ENCODE results near the gene GABRD.

GABRD gene

GRCh38 chr1:2018217-2019171 lies 651 bp upstream of the GABRD start:
- no peak for DNase-seq (ENCODE audit: low read depth in 2 of 3, low spot score in 1 of 3)

- DNase-seq (ENCODE audit: low read depth in 2 of 3, low spot score in 1 of 3), result no peak
Measured at GRCh38 chr1:2019571-2020309, 595 bp downstream of the GABRD start.

DNA sequence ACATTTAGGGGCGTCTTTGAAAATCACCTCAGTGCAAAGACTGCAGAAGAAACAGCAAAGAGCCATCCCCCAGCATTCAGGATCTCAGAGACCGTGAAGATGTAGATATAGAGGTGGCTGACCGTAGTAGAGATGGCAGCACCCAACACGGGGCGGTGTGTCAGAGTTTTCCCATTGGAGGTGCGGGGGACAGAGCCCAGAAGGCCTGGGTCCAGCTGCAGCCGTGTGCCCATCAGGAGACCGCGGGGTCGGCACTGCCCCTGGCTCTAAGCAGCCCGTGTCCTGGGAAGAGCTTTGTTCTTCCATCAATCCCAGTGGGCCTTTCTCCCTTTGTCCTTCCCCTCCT lies 1.1 kb downstream of the GABRD start:
- no peak for DNase-seq (ENCODE audit: low read depth in 2 of 3, low spot score in 1 of 3)

DNA sequence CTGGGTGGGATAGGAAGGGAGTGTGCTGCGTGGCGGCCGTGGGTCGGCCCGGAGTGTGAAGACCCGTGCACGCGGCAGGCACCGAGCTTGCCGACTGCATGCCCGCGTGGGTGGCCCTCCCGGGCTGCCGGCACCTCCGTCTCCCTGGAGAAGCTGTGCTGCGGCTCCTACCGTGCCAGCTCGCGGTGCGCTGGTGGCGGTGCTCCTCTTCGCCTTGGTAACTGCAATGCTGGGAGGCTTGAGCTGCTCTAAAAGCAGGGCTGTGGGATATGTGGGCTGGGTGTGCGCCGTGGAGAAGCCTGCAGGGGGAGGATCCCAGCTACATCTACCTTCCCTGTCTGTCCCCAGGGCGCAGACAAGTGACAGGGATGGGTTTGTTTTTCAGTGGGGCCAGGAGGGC lies 2.4 kb downstream of the GABRD start:
- no peak for DNase-seq (ENCODE audit: low read depth in 2 of 3, low spot score in 1 of 3)

DNA sequence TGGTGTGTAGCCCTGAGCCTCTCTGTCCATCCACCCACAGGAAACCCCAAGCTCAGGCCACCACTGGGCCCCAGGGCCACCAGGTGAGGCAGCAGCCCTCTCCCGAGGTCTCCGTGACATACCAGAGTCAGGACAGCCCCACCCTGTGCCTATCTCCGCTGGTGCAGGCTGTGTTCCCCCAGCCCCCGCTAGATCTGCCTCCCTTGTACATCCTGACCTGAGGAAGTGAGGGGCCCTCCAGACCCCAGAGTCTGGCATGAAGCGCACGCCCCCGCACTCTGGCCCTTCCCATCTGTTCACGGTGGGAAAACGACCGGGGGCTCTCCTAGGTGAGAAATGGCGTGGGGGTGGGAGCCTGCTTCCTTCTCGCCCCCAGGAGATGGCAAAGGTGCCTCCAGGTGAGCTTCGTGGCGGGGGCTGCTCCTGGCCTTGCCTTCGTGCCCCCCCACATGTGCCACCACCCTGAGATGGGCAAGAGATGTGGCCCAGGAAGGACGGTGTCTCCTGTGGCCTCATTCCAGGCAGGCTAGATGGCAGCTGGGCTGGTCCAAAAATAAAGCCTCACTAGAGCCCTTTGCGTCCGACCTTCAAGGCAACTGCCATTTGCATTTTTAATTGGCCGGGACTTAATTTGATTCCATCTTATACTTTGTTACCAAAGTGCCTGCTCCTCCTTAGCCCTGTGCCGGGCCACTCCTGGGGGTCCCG lies 3.1 kb downstream of the GABRD start:
- DNase-seq (ENCODE audit: low read depth in 2 of 3, low spot score in 1 of 3), result no peak

- no peak for DNase-seq (ENCODE audit: low read depth in 2 of 3, low spot score in 1 of 3)
Measured at GRCh38 chr1:2023187-2023586, 4.0 kb downstream of the GABRD start.

GRCh38 chr1:2024451-2024850 lies 5.3 kb downstream of the GABRD start:
- no peak for DNase-seq (ENCODE audit: low read depth in 2 of 3, low spot score in 1 of 3)

DNA sequence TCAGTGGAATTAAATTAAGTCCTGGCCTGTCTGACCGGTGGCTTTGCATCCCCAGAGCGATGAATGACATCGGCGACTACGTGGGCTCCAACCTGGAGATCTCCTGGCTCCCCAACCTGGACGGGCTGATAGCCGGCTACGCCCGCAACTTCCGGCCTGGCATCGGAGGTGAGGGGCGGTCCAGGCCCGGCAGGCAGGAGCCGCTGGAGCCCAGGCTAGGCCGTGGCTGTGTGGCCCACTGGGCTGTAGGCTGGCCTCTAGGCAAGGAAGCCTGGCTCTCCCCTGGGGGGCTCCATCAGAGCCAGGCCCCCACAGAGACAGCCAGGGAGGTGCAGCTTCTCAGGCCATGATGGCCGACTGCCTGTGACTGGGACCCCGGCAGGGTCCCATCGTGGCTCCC lies 5.7 kb downstream of the GABRD start:
- no peak for DNase-seq (ENCODE audit: low read depth in 2 of 3, low spot score in 1 of 3)

GRCh38 chr1:2025491-2025981 lies 6.4 kb downstream of the GABRD start:
- no peak for DNase-seq (ENCODE audit: low read depth in 2 of 3, low spot score in 1 of 3)

- no peak for DNase-seq (ENCODE audit: low read depth in 2 of 3, low spot score in 1 of 3)
Measured at GRCh38 chr1:2027961-2028583, 8.9 kb downstream of the GABRD start.

- DNase-seq (ENCODE audit: low read depth in 2 of 3, low spot score in 1 of 3), result no peak
Measured at GRCh38 chr1:2028870-2029560, 9.9 kb downstream of the GABRD start.

DNA sequence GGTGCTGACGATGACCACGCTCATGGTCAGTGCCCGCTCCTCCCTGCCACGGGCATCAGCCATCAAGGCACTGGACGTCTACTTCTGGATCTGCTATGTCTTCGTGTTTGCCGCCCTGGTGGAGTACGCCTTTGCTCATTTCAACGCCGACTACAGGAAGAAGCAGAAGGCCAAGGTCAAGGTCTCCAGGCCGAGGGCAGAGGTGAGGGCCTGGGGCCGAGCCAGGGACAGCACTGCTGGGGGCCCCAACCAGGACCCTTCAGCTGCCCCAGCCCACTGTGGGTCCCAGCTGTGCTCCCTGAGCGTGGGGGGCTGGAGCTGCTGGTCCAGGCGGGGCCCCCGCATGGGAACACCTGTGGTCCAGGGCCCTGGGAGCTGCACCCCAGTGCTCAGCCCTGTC lies 10.4 kb downstream of the GABRD start:
- no peak for DNase-seq (ENCODE audit: low read depth in 2 of 3, low spot score in 1 of 3)

DNA sequence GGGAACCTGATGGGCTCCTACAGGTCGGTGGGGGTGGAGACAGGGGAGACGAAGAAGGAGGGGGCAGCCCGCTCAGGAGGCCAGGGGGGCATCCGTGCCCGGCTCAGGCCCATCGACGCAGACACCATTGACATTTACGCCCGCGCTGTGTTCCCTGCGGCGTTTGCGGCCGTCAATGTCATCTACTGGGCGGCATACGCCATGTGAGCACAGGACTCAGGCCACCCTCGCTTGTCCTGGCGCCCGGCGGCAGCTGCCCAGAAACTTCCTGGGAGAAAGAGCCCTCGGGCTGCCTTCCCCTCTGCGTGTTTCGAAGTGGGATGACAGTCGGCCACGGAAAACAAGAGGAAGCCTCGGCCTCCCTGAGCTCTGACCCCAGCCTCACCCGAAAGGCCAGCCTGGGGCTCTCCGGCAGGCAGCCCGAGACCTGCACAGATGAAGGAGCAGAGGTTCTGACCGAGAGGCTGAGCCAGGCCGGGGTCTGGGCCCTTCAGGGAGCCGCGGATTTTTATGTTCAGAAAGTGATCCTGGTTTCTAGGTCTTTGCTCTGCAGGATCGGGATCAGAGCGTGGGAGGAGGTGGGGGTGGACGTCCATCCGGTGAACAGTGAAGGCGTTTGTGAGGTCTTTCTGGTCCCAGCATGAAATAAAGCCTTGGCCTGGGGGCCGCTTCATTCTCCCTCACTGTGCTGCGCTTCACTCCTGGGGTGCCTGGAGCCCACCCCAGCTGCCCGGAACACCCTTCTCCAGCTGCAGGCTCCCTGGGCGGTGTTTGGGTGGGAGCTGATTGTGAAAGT lies 11.1 kb downstream of the GABRD start:
- no peak for DNase-seq (ENCODE audit: low read depth in 2 of 3, low spot score in 1 of 3)

DNA sequence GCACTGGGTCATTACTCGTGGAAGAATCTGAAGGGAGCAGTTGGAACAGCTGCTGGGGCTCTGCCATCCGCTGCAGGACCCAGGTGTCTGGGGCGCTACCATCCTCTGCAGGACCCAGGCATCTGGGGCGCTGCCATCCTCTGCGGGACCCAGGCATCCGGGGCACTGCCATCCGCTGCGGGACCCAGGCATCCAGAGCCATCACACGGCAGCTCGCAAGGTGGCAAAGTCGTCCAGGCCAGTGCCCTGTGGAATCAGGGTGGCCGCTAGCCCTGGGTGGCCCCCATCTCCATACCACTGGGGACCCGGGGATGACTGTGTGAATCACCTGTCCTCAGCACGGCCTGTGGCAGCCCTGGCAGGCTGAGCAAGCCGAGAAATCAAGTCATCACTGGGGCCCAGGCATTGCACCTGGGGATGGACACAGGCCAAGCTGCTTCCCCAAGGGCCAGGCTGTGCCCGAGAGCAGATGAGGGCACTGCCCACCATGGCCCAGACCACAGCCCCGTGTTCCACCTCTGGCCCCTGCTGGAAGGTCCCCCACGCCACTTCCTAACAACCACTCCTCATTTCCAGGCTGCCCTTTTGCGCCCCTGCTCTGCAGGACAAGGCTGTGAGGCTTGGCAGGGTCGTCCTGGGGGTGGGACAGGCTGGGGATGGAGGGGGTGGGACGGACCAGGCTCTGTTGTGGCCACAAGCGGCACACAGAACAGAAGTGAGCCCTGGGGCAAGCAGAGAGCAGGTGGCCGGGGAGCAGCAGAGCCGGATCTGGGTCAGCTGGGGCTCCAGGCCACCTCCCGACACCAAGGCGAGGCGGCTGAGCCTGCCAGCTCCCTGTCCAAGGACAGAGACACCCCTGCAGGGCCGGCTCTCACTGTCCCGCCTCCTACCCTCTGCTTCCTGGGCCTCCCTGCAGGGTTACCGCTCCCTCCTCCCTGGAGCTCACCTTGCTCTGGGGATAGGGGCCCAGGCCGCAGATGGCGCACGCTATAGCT lies 12.7 kb downstream of the GABRD start:
- DNase-seq (ENCODE audit: low read depth in 2 of 3, low spot score in 1 of 3), result no peak

GRCh38 chr1:2032737-2033136 lies 13.6 kb downstream of the GABRD start:
- DNase-seq (ENCODE audit: low read depth in 2 of 3, low spot score in 1 of 3), result no peak

GRCh38 chr1:2033165-2033564 lies 14.0 kb downstream of the GABRD start:
- DNase-seq (ENCODE audit: low read depth in 2 of 3, low spot score in 1 of 3), result no peak

- DNase-seq (ENCODE audit: low read depth in 2 of 3, low spot score in 1 of 3), result no peak
Measured at GRCh38 chr1:2036287-2036686, 17.1 kb downstream of the GABRD start.

DNA sequence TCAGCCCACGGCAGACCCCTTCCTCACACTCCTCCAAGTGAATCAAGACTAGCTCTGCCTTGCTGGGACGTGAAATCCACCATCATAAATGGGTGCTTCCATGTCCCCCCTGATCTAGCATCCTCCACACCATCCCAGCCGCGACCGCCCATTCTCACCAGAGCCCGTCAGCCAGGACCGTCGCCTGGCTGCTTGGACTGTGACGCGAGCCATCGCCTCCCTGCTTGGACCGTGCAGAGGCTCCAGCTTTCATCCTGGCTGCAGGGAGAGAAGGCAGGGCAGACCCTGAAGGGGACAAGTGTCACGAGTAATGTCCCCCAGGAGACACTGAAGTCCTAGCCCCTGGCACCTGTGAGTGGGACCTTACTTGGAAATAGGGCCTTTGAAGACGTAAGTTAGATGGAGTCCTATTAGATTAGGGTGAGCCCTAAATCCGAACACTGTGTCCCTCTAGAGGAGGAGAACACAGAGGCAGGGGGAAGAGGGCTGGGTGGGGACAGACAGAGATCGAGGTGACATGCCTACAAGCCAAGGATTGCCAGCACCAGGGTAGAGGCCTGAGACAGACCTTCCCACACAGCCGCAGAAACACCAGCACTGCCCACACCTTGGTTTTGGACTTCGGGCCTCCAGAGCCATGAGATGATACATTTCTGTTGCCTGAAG lies 18.3 kb downstream of the GABRD start:
- DNase-seq (ENCODE audit: low read depth in 2 of 3, low spot score in 1 of 3), result no peak
